Hindlimb muscle (tissue), 1 donor: ENCODE results near the gene UTP11. TPM values are rescaled to one million over a fixed set of nuclear protein-coding genes. Genes with fewer than 3 reads are reported as not detected.

Experiments
- DNase-seq: peaks from one replicate; pipeline ENCODE4 v3.0.0-alpha.2; 2013
- polyA plus RNA-seq: library from polyadenylated mRNA; unstranded; fragments of 120-200 nt; gene quantifications from one replicate; pipeline ENCODE4 v1.2.1, GENCODE V29; 2013; ENCODE audit not compliant: insufficient read length

The UTP11 gene
- polyA plus RNA-seq, 1 donor, result 85.8 TPM

DNA sequence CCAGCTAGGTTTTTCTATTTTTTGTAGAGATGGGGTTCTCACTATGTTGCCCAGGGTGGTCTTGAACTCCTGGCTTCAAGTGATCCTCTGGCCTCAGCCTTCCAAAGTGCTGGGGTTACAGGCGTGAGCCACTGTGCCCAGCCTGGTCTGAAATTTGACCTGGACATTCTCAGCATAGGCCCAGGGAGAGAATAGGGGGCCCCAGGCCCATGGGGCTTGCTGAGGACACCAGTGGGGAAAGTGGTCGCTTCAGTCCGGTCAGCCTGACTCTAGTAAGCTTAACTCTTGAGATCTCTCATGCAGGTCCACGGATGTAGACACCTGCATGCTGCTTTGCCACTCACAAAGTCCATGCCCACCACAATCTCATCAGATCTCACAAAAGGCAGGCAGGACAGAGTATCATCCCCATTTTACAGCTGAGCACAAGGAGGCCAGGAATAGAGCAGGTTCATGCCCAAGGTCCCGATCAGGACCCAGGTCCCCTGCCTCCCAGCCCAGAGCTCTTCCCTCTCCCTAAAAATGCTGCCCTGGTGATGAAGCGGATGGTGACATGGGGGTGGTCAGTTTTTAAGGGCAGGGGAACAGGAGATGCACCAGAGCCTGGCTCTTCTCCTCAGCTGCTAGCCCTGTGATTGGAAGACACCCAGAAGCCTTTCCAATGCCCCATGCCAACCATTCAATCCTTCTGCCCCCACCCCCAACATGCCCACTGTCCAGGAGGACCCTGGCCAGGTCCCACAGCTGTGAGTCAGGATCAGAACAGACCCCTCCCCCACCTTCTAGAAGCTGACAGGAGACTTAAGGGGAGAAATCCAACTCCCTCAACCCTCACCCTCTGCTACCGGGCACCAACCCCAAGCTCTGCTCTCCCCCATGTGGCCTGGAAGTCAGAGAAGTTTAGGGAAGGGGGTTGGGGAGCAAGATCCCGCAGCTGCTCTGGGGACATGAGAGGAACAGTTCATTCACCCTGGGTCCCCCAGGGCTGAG is 9.0 kb upstream of the UTP11 start:
- no peak for DNase-seq

GRCh38 chr1:38004284-38005108 is 8.0 kb upstream of the UTP11 start:
- DNase-seq, result no peak

DNA sequence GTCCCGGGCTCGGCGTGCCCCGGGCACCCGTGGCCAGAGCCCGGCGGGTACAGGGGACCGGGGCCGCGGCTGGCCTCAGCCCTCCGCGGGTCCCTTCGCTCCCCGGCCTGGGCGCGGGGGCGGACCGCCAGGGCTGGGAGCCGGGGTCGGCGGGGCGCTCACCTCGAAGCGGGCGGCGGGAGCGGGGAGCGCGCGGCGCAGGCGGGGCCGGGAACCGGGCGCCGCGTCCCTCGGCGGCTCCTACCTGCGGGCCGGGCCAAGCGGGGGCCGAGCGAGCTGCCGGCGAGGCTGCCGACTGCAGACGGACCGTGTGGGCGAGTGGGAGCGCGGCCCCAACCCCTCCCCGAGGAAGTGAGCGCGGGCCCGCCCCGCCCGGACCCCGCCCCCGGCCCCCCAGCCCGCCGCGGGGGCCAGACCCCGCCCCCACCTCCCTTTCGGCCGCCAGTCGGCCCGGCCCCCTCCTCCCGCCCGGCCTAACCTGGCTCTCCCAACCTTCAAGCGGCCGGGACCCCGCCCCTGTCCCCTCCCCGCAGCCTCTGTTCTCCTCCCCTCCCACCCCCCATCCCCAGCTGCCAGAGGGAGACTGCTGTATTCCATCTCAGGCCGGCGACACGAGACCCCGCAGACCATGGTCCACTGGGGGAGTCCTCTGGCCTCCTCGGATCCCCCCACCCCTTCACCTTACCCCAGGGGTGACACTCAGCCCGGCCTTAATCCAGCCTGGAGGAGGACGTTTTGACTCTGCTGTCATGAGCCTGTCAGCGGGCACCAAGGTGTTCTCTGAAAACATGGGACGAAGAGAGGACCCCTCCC is 7.1 kb upstream of the UTP11 start, which contains the start of gene FHL3:
Gene FHL3 (minus strand): TSS at position 320 of the 813 bp plus-strand sequence. CDS start 6,102 bp downstream, outside the sequence.
- DNase-seq, result peak; percentile 67

DNA sequence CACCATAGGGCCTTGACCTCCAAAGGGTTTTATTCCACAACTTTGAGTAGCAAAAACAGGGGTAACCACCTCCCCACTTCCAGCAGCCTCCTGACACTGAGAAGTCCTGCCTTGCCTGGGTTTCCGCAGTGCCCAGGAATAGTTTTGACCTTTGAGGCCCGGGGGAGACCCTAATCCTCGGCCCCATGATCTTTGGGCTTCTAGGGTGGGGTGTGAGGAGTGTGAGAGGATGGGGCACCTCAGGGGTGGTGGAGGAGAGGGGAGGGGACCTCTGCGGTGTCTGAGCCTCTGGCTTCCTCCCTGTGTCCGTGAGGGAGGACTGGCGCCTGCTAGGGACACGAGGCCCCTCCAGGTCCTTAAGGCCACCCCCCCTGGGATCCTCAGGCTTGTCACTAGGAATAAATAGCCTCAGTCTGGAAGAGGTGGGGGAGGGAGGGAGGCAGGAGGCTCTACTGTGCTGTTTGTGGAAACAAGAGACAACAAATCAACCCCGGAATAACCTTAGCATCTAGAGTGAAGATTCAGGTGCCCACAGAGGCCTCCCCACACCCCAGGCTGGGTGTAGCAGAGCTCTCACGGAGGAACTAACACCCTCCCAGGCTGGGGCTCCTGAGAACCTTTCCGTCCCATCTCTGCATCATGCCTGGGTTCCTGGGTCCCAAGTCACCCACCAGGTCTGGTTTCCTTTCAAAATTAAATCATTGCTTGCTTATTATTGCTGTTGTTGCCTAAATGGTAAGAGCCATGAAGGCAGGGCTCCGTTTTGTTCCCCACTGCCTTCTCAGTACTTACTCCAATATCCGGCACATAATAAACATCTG is 6.3 kb upstream of the UTP11 start:
- no peak for DNase-seq

GRCh38 chr1:38009088-38009840 is 3.3 kb upstream of the UTP11 start:
- no peak for DNase-seq

DNA sequence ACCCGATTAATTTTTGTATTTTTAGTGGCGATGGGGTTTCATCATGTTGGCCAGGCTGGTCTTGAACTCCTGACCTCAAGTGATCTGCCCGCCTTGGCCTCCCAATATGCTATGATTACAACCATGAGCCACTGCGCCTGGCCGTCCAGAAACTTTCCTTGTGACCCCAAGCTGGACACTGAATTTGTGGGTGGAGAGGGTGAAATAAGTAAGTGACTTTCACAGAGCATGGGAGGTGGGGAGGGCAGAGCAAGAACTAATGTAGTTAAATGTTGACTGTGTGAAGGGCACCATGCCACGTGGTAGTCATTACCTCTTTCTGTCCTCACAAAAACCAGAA is 2.7 kb upstream of the UTP11 start:
- DNase-seq, result no peak

DNA sequence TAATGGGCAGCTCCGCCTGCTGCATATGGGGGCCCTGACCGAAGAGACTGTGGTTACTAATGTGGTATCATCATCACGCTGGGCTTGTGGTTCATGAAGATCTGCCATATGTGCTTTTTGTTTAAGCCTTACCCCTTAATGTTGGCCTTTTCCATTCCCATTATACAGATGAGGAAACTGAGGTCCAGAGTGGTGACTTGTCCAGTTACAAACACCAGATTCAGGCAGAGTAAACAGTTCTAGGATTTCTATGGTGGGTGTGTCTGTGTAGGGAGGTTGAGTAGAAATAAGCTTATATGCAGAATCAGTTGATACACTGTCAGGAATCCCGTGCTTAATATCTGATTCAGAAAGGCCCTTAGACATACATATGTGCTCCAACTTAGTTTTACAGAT is 691 bp downstream of the UTP11 start:
- DNase-seq, result no peak

GRCh38 chr1:38014171-38014570 is 1.6 kb downstream of the UTP11 start:
- DNase-seq, result no peak

- DNase-seq, result no peak
Measured at GRCh38 chr1:38014724-38015424, 2.3 kb downstream of the UTP11 start.

DNA sequence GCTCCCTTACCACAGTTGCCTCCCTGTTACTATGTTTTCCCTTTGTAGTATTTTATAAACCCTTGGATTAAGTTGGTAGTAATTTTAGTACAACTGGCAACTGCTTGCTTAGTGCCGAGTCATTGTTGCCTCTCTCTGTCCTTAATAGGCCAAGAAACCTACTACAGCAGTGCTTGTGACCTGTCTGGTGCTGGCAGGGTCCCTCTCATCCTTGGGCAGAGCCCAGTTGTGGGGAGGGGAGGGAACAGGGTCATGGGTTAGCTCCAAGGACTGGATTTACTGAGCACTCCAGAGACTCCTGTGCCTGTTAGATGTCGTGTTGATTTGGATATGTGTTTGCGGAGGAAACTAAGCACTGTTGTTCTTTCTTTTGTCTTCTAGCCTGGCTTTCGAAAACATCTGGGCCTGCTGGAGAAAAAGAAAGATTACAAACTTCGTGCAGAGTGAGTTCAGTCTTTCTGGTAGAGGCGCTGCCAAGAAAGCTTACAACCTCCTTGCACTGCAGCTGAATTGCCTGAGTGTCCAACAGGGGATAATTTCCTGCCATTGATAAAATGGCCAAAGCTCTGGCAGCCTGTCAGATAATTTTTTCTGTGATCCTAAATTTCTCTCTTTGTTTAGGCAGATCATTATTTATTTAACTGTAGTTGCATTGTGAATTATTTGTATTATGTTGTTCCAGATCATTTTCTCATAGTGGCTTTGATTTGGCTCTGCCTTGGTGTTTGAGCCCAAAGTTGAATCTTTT is 3.6 kb downstream of the UTP11 start:
- no peak for DNase-seq

DNA sequence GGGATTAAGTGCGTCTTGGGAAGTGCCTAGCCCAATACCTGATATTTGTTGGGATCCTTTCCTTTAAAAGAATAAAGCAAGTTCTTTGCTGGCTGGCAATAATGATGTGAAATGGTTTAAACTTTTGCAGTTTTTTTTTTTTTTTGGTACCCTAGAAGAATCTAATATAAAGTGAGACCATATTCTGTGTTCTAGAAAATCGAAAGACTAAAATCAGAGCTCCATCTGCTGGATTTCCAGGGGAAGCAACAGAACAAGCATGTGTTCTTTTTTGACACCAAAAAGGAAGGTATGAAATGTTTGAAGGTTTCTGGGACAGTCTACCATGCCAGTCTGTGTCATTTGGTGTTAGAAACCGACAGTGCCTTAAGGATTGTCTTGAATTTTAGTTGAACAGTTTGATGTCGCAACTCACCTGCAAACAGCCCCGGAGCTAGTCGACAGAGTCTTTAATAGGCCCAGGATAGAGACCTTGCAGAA is 6.4 kb downstream of the UTP11 start:
- DNase-seq, result no peak

DNA sequence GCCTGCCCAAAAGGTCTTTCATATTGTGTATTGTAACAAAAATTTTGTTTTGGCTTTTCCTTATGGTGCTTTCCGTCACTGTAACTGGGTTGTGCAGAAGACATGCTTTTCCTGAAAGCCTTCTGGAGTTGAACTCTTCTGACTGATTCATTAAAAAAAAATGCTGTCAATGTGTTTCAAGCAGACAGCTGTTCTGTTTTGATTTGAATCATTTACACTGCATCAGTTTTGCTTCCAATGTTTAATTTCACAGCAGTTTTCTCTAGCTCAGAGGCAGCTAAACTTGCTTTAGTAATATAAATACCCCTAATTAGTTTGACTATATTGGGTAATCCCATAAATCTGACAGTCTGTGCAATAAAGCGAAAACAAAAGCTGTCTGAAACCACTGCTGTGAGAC is 7.9 kb downstream of the UTP11 start:
- DNase-seq, result no peak

- DNase-seq, result no peak
Measured at GRCh38 chr1:38021969-38022368, 9.4 kb downstream of the UTP11 start.

GRCh38 chr1:38022810-38023209 is 10.3 kb downstream of the UTP11 start:
- DNase-seq, result no peak

GRCh38 chr1:38025233-38025632 is 12.7 kb downstream of the UTP11 start:
- DNase-seq, result no peak

- DNase-seq, result no peak
Measured at GRCh38 chr1:38025664-38026063, 13.1 kb downstream of the UTP11 start.

DNA sequence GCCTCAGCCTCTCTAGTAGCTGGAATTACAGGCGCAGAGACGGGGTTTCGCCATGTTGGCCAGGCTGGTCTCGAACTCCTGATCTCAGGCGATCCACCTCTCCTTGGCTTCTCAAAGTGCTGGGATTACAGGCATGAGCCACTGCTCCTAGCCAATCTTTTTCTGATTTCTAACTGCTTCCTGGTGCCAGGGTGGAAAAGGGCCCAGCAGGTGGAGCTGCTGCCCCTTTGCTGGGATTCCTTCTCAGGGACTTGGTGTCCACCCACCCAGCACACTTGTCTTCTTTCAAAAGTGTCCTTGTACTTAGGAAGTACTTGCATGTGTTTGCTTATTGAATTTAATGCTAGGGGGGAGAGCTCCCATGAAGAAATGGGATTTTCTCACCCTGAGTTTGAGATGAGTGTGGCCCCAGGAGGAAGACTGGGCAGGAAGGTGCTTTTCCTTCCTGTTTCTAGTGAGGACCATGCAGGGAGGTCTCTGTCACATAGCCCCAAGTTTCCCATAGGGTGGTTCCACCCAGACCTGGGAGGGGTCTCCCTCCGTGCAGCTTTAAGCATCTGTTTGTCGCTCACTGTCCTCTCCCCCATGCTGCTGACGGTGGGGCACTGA is 14.2 kb downstream of the UTP11 start:
- no peak for DNase-seq

GRCh38 chr1:38027201-38028104 is 14.9 kb downstream of the UTP11 start:
- DNase-seq, result no peak
